Measurements from ENCODE around the gene CEP85.
"Not testable (repeated sequence)": the region's sequence is repeated elsewhere in the genome, so short reads cannot be mapped to it uniquely, and the experiment has no call there.

The CEP85 gene

GRCh38 chr1:26291433-26291832 is 57.4 kb downstream of the CEP85 start:
- DNase-seq: no peak

DNA sequence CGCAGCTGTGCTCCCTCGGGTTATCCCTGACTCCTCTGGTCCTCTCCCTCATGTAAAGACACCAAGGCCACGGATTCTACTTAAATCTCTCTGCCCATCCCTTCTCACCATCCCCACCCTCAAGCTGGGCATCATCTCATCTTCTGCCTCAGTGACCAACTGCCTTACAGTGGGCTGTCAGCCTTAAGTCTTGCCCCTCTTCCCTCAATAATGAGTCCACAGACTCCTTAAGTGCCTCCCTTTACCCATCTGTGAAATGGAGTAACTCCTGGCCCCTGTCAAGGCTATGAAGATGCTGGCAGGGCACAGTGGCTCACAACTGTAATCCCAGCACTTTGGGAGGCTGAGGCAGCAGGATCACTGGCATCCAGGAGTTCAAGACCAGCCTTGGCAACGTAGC is 57.9 kb downstream of the CEP85 start:
- DNase-seq: no peak

DNA sequence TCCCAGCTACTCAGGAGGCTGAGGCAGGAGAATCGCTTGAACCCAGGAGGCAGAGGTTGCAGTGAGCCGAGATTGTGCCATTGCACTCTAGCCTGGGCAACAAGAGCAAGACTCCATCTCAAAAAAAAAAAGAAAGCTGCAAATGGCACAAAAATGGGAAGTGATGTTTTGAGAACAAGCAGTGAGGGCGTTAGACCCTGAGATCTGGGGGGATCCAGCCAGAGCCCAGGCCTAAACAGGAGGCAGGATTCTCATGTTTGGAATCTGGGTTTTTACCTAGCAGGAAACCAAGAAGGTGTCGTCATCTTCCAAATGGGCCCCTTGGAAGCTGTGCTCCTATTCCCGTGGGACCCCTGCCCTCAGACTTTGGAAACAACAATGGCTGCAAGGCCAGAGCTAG is 58.7 kb downstream of the CEP85 start:
- DNase-seq: not testable (repeated sequence)

DNA sequence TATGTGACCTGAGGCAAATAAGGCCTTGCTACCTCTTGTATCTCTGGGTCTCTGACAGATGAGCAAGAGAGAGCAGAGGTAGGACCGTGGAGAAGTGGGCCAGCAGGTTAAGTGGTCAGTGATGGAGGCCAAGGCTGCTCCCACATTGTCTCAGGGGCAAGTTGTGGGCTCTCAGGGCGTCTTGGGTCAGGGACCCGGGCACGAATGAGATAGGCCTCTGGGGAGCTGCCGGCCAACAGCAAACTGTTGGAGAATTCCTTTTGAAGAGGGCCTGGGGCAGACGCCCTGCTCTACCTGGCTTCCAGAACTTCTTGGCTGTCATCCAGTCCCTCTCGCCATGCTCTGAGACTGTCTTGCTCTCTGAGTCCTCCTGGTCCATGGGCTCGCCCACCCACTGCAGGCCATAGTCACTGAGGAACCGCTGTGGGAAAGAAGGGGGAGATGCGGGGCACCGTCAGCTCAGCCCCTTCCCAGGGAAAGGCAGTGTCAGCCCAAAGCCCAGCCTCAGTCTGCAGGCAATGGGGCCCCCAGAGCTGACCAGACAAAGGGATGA is 60.0 kb downstream of the CEP85 start:
- DNase-seq: no peak

- DNase-seq: no peak
Observed at GRCh38 chr1:26295194-26296138, 61.5 kb downstream of the CEP85 start.

GRCh38 chr1:26296340-26297056 is 62.5 kb downstream of the CEP85 start:
- DNase-seq: no peak

- no peak for DNase-seq
Observed at GRCh38 chr1:26297057-26297790, 63.2 kb downstream of the CEP85 start.

DNA sequence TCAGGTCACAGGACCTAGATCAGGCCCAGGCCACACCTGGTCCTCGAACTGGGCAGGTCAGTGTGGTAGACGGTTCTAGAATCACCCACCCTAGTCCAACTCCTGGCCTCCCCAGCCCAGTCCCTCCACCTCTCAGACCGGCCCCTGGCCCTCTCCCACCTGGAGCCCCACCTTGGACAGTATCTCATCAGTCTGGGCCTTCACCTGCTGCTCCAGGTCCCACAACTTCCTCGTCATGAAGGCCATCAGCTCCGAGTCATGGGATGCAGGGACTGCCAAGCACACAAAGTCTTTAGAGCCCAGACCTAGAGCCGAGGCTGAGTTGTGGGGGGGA is 63.8 kb downstream of the CEP85 start:
- no peak for DNase-seq

DNA sequence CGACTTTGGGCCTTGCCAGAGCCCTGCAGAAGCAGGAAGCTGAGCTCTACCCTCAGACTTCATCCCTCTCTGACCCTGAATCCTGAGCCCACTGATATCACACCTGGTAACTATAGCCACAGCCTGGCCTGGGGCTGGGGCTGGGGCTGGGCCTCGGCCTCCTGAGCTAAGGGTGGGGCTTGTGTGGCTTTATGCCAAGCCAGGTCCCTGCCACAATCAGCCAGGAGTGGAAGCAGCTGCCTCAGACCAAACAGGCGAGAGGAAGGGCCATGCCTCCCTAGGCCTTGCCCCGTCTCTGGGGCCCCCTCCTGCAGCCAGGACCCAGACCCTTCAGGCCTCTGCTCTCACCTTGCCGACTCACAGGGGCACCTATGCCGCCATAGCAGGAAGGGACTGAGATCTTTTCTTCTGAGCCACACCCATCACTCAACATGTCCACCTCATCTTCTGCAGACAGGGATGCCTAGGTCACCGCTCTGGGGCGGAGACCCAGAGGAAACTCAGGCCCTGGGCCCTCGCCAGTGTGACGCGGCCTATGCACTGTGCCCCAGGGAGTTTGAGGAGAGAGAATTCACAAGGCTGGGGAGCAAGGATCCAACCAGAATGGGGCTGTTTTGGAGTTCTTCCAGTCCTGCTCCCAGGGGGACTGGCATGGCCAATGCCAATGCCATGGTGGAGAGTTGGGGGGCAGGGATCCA is 66.7 kb downstream of the CEP85 start:
- no peak for DNase-seq

- DNase-seq: no peak
Observed at GRCh38 chr1:26302733-26303405, 68.9 kb downstream of the CEP85 start.

GRCh38 chr1:26305667-26306289 is 71.8 kb downstream of the CEP85 start:
- DNase-seq: no peak

DNA sequence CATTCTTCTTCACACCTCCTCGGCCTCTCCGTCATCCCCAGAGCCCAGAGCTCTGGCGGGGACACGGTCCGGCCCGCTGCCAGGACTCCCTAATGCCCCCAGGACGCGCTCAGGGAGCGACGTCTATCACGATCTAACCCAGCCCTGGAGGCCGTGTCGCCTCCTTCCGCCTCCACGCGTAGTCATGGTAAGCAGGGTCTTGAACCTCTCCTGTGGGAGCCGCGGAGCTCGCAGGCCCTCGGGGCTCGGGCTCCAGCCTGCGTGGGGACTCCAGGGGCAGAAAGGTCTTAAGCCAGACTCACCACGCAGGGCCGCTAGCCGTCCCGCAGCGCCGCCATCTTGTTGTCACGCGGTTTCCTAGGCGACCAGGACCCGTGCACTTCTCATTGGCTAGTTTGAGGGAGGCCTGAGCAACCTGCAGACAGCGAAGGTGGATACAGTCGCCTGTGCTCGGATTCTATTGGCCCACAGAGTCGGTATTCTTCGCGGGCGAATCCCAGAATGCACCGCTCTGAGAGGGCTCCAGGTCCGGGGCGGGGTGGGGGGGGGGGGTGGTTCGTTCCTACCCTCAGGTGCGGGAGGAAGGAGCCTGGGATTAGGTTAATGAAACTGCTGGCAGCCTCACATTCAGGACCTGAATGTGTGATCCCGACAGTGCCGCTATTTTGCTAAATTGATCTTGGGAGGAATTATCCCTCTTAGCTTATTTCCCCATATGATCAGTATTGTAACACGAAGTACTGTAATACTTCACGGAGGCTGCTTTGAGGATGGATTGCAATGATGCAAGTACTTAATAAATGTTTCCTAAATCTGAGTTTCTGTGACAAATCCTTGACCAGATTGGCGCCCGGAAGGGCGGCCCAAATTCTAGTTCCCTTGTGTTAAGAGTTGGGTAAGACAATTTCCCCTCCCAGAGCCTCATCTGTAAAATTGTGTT is 72.6 kb downstream of the CEP85 start, which contains the start of gene UBXN11:
UBXN11 (minus strand) TSS at position 347 of the 940 bp plus-strand sequence. CDS start 3,753 bp downstream, outside the sequence.
- DNase-seq: peak; percentile 93

- no peak for DNase-seq
Observed at GRCh38 chr1:26307363-26307781, 73.4 kb downstream of the CEP85 start.

DNA sequence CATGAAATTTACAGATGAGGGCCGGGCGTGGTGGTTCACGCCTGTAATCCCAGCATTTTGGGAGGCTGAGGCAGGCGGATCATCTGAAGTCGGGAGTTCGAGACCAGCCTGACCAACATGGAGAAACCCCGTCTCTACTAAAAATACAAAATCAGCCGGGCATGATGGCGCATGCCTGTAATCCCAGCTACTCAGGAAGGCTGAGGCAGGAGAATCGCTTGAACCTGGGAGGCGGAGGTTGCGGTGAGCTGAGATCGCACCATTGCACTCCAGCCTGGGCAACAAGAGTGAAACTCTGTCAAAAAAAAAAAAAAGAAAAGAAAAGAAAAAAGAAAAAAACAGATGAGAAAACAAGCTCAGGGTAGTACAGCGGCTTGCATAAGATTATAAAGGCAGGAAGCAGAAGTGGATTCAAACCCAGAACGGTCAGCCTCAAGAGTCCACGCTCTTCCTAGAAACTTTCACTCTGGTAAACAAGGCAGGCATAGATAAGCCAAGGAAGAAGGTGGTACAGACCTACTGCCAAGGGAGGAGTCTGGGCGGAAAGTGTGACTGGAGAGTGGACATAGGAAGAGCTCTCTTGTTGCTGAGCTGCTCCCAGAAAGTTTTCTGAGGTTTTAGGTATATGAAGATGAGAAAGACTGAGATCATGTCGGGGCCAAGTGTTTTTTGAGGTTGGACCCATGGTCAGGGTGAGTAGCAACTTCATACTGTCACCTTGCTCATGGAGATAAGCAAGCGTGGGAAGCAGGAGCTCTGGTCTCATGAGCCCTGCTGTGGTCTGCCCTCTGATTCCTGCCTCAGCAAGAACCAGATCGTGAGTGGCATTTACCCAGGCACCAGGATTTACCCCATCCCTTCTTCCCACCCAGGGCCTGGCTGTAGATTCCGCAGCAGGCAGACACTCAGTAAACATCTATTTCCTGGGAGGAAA is 74.2 kb downstream of the CEP85 start:
- not testable (repeated sequence) for DNase-seq

DNA sequence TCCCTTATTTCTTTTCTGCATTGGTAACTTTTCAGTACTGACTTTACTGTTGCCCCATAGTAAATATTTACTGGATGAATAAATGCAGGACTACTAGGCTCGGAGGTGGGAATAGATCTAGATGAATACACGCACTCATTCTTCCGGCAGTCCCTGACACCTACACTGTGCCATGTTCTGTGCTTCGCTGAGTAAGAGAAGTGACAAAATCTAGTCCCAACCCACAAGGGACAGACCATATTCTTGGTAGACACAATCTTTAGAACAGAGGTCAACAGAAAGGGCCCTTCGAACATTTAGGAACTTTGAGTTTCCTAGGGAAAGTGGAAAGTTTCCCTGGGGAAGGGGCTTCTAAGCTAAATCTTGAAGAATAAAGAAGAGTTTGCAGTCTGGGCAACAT is 80.5 kb downstream of the CEP85 start:
- no peak for DNase-seq

DNA sequence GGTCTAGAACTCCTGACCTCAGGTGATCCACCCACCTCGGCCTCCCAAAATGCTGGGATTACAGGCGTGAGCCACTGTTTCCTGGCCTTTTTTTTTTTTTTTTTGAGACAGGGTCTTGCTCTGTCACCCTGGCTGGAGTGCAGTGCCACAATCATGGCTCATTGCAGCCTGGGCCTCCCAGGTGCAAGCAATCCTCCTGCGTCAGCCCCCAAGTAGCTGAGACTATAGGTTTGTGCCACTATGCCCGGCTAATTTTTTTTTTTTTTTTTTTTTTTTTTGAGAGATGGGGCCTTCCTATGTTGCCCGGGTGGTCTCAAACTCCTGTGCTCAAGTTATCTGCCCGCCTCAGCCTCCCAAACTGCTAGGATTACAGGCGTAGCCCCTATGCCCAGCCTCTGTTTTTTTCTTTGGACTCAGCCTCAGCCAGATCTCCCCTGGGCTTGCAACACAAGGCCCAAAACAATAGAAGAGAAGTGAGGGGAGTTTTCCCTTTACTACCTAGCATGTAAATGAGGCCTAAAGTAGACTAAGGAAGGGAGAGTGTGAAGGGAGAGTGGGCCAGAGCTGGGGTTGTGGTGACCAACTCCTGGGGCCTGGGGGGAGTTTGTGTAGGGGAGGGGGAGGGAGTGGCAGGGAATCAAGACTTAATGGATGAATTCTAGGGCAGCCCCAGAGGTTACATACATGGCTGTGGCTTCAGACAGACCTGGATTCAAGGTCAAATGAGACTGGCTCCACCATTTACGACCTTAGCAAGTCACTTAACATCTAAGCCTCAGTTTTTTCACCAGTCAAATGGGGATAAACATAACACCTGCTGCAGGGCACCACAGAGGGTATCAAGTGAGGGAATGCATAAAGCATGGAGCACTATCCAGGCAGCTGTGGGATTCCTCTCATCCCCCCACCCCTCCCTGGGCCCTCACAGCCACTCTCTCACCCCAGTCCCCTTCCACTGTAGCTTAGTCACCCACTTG is 82.2 kb downstream of the CEP85 start:
- DNase-seq: no peak

DNA sequence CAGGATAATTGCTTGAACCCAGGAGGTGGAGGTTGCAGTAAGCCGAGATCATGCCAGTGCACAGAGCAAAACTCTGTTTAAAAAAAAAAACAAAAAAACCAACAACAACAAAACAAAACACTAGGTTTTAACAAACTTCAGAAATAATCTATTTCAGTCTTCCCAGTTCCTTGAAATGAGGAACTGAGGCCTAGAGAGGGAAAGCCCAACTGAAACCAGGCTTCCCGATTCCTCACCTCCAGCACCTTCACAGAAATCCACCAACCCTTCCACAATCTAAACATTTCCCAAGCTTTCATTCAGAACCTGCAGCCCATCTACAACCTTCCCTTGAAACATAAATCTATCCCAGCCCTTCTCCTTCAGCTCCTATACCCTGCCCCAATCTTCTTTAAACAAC is 83.1 kb downstream of the CEP85 start:
- no peak for DNase-seq

All from CD4-positive, alpha-beta T cell treated with Interleukin-15 for 1 hour (primary cell).